BJ (cell line): ENCODE results near the gene KCNJ12. TPM values are rescaled to one million over a fixed set of nuclear protein-coding genes. Genes with fewer than 3 reads are reported as not detected.

Experiments used
- CTCF ChIA-PET: fragments of 350-600 bp; formaldehyde crosslinking; extraction: SDS; loops from one replicate; lab custom pipeline; 2021; ENCODE audit warnings: antibody characterized with exemption, inconsistent platforms; lab: Yijun Ruan, JAX
- POLR2A ChIA-PET: fragments of 300-600 bp; sonication (Branson Sonifier 250); formaldehyde crosslinking; extraction: SDS; loops from one replicate; lab custom pipeline; 2021; ENCODE audit warnings: antibody characterized with exemption; lab: Charles Lee
- DNase-seq: peaks from one replicate; pipeline ENCODE4 v3.0.0-alpha.2; 2011; ENCODE audit warnings: low read depth
- H3K27me3 ChIP-seq: 2 replicates; pipeline ENCODE4 v1.6.0; 2011; ENCODE audit warnings: low read length; ENCODE audit not compliant: control insufficient read depth, insufficient read depth
- H3K36me3 ChIP-seq: 2 replicates; pipeline ENCODE4 v1.5.1; 2011; ENCODE audit warnings: low read length; ENCODE audit not compliant: control insufficient read depth, insufficient read depth
- H3K4me3 ChIP-seq: 2 replicates; pipeline ENCODE4 v1.5.1; 2011; ENCODE audit warnings: low read depth, mild to moderate bottlenecking, control low read depth, low read length
- polyA plus RNA-seq: library from polyadenylated mRNA; depleted of rRNA; stranded (reverse); fragments of >200 nt; gene quantifications from 2 replicates; pipeline ENCODE4 v1.2.3, GENCODE V29; 2011
- TF ChIP-seq, protein P1 (sequence below): IDR thresholded peaks from 2 replicates; pipeline ENCODE4 v1.5.1; 2011; ENCODE audit warnings: low read depth, mild to moderate bottlenecking, control low read depth, inconsistent platforms, low read length, moderate library complexity; ENCODE audit not compliant: insufficient read depth

KCNJ12 gene
- polyA plus RNA-seq, 1 experiment: 0.13 TPM

DNA sequence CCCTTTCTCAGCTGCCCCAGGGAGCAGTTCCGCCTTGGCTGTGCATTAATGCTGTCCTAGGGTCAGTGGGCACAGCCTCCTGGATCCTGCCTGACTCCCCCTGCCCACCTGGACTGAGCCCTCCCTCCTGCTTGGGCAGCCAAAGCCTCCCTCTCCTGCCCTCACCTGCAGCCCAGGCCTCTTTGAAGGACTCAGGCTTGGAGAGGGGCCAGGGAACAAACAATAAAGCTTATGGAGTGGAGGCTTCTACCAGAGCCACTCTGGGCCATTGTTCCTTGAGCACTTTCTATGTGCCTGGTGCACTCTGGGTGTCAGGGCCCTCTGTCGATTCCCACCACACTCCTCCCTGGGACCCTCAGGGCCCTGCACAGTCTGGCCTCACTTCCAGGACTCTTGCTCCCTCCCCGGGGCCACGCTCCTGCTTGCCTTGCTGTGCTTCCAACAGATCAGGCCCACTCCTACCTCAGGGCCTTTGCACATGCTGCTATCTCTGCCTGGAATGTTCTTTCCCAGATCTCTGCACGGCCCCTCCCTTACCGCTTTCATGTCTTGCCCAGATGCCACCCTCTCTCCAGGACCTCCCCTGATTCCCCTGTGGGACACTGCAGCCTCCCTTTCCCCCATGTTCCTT is 5.0 kb downstream of the KCNJ12 start:
- TF ChIP-seq, protein P1, sequence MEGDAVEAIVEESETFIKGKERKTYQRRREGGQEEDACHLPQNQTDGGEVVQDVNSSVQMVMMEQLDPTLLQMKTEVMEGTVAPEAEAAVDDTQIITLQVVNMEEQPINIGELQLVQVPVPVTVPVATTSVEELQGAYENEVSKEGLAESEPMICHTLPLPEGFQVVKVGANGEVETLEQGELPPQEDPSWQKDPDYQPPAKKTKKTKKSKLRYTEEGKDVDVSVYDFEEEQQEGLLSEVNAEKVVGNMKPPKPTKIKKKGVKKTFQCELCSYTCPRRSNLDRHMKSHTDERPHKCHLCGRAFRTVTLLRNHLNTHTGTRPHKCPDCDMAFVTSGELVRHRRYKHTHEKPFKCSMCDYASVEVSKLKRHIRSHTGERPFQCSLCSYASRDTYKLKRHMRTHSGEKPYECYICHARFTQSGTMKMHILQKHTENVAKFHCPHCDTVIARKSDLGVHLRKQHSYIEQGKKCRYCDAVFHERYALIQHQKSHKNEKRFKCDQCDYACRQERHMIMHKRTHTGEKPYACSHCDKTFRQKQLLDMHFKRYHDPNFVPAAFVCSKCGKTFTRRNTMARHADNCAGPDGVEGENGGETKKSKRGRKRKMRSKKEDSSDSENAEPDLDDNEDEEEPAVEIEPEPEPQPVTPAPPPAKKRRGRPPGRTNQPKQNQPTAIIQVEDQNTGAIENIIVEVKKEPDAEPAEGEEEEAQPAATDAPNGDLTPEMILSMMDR: no peak

DNA sequence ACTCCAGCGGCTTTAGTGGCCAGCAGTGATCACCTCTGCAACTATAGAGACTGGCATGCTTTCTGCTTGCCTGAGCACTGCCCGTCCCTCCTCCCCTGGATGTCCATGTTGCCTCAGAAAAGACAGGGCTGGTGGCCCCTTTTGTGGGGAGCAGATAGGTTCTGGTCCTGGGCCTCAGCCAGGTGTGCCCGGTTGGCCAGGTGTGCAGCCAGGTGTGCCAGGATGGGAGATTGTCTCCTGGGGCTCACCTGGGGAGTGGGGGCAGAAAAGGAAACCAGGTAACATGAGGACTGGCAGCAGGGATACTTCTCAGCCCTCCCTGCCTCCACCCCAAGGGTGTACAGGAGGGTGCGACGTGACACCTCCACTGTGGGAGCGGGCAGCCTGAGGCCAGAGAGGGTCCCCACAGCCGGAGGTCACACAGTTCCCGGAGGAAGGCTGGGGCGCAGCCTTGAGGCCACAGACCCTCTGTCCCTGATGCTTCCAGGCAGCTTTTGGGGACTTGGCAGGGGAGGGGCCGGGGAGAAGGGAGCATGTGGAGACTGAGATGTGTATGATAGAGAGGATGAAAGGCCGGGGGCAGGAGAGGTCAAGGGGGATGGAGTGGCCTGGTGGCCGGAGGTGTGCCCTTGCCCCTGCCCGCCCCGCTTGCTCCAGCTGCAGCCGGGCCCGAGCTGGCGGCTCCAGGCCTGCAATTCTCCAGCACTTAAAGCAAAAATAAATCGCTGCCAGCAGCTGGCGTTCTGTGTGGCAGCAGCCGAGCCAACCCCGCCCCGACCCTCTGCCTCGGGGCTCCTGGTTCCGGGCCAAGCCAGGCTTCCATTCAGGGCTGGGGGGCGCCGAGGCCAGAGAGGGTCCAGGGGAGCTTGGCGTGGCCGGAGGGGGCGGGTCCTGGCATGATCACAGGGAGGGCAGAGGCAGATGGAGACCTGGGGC is 6.7 kb downstream of the KCNJ12 start:
- no peak overlapping the region for H3K4me3 ChIP-seq
- ChIA-PET POLR2A (no interaction called here), CTCF (no interaction called here)
- DNase-seq: no peak
- TF ChIP-seq, protein P1: no peak
- H3K36me3 ChIP-seq: no peaks in the 10 kb centered on the region
- H3K27me3 ChIP-seq: peaks cover 7% of the 10 kb centered on the region

More for the DNA sequence above, 5.0 kb downstream of the KCNJ12 start:
- CTCF ChIA-PET: no interaction called here
- POLR2A ChIA-PET: no interaction called here
- H3K36me3 ChIP-seq: no peaks in the 10 kb centered on the region
- H3K27me3 ChIP-seq: peaks cover 12% of the 10 kb centered on the region
- no peak overlapping the region for H3K4me3 ChIP-seq
- no peak for DNase-seq

DNA sequence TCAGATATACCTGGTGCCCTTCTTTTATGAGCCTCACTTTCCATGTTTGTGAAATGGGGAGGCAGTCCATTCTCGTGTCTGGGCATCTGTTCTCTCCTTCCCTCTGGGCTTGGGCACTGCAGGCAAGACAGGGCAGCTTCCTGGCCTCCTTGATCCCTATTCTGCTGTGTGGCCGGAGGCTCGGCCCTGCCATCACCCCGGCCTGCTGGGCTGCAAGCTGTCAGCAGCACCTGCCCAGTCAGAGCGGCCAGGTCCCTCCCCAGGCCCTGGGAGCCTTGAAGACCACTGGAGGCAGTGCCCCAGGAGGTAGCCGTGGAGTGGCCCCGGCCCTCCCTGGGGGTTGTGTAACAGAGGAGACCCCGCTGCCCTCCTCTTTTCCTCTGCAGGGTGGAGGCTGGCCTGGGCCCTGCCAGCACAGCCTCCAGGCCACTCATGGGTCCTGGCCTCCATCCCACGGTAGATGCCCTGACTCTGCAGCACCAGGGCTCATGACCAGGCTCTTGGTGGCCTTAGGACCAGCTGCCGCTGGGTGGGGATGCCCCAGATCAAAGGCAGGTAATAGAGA is 9.2 kb downstream of the KCNJ12 start:
- DNase-seq: no peak
- ChIA-PET POLR2A (no interaction called here), CTCF (no interaction called here)
- H3K4me3 ChIP-seq: no peak overlapping the region
- H3K27me3 ChIP-seq: no peaks in the 10 kb centered on the region; the same call in 1 of the 2 replicates
- TF ChIP-seq, protein P1: no peak
- H3K36me3 ChIP-seq: no peaks in the 10 kb centered on the region

DNA sequence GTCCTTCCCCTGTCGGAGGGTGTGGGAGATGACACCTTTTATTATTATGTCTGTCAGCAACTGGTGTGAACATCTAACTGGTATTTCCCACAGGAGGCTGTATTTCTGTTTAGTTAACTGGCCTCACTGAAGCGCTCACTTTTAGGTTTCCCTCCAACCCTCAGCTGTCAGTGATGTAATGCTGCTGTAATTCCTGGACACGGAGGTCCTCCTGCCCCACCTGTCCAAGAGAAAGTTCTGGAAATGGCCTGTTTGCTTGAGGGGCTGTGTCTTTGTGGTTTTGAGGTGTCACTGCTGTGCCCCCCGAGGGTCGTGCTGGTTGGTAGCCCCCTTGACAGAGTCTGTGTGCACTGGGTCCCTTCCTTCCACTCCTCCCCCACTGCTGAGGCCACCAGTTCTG is 11.5 kb downstream of the KCNJ12 start:
- Histone ChIP-seq H3K27me3 (peaks cover 3% of the 10 kb centered on the region; the same call in 1 of the 2 replicates), H3K36me3 (no peaks in the 10 kb centered on the region), H3K4me3 (no peak overlapping the region)
- TF ChIP-seq, protein P1: no peak
- POLR2A ChIA-PET: no interaction called here
- no peak for DNase-seq
- CTCF ChIA-PET: no interaction called here

DNA sequence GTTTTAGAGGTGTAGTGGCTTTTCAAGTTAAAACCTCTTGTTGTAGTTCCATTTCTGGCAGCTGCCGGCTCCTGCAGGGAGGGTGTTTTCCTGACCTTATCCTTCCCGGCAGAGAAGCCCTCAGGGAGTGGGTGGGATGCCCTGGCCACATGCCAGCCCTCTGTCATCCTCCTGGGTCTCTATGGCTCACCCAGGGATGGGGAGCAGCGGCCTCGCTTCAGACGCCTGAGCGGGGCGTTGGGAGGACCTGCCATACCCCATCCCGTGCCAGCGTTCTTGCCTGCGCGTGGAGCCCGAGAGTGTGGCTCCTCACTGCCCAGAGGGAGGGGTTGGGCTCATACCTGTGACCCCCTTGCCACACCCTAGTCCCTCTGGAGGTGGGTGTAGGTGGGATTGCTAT is 11.9 kb downstream of the KCNJ12 start:
- TF ChIP-seq, protein P1: no peak
- no peak overlapping the region for H3K4me3 ChIP-seq
- DNase-seq: no peak
- H3K27me3 ChIP-seq: peaks cover 3% of the 10 kb centered on the region; the same call in 1 of the 2 replicates
- no peaks in the 10 kb centered on the region for H3K36me3 ChIP-seq
- CTCF ChIA-PET: no interaction called here
- POLR2A ChIA-PET: no interaction called here
